ENCODE data around the gene EMP3. TPM values are rescaled to one million over a fixed set of nuclear protein-coding genes. Genes with fewer than 3 reads are reported as not detected.

Gene EMP3
- total and polyA plus RNA-seq, 9 of the 15 experiments (the other 6 are each of a cell fraction or from before 2014, with no cell fraction given), result 123 to 386 (median 296) TPM

- TF ChIP-seq YY1 (IDR thresholded peaks at IDR 0.05; ENCODE audit: borderline replicate concordance in 1 of 3, control insufficient read depth in 1 of 3, extremely low read depth in 1 of 3, insufficient read depth in 3 of 3, insufficient read length in 1 of 3, insufficient replicate concordance in 2 of 3, low read depth in 1 of 3, low read length in 2 of 3), result no peak
- TF ChIP-seq CREB1 (IDR thresholded peaks at IDR 0.05), result no peak; the same call in 1 of the 2 replicates
- TF ChIP-seq CREB1 (CRISPR knock-in tag; IDR thresholded peaks at IDR 0.05), result no peak
- TF ChIP-seq ARID2 (IDR thresholded peaks at IDR 0.05), result no peak
- 0 out of 2 replicates have a peak, but pooled peaks have one; percentile 50 for TF ChIP-seq ZNF212 (CRISPR knock-in tag; IDR thresholded peaks at IDR 0.05)
- no peak for TF ChIP-seq BCL6 (CRISPR knock-in tag; IDR thresholded peaks at IDR 0.05)
- TF ChIP-seq NRF1 (conservative IDR thresholded peaks at IDR 0.05 in 1 of 2, IDR thresholded peaks at IDR 0.05 in 1 of 2), result no peak
- TF ChIP-seq STAT5B (CRISPR knock-in tag; IDR thresholded peaks at IDR 0.05), result no peak
- peak; percentile 20 for TF ChIP-seq KDM5B (IDR thresholded peaks at IDR 0.05; ENCODE audit: insufficient replicate concordance, low read depth, low read length)
- peak; percentile 86 for TF ChIP-seq ZBTB7A (IDR thresholded peaks at IDR 0.05; ENCODE audit: borderline replicate concordance, control insufficient read depth, low read depth, low read length)
- no peak for TF ChIP-seq E2F3 (CRISPR knock-in tag; IDR thresholded peaks at IDR 0.05)
- no peak for TF ChIP-seq BRD4 (IDR thresholded peaks at IDR 0.05)
- no peak for TF ChIP-seq ZKSCAN8 (CRISPR knock-in tag; IDR thresholded peaks at IDR 0.05)
- no peak for TF ChIP-seq EZH2 (IDR thresholded peaks at IDR 0.05; ENCODE audit: borderline replicate concordance, low read depth, low read length)
- no peak for TF ChIP-seq GABPA (tag; conservative IDR thresholded peaks at IDR 0.05; ENCODE audit: low read depth)
- no peak for TF ChIP-seq ETV1 (tag; conservative IDR thresholded peaks at IDR 0.05; ENCODE audit: low read depth)
- no peak for TF ChIP-seq EHMT2 (IDR thresholded peaks at IDR 0.05)
- TF ChIP-seq ZNF263 (CRISPR knock-in tag; IDR thresholded peaks at IDR 0.05; ENCODE audit: borderline replicate concordance), result peak; percentile 12; the same call in 1 of the 2 replicates
- TF ChIP-seq REST (IDR thresholded peaks at IDR 0.05; ENCODE audit: borderline replicate concordance), result no peak
- no peak for TF ChIP-seq REST (CRISPR knock-in tag; IDR thresholded peaks at IDR 0.05; ENCODE audit: low read depth)
- TF ChIP-seq ATF6 (CRISPR knock-in tag; IDR thresholded peaks at IDR 0.05), result no peak
Measured at GRCh38 chr19:48321372-48321621, 4.1 kb upstream of the EMP3 start (continued).

Data from K562 (cell line).